Activated naive CD8-positive, alpha-beta T cell treated with anti-CD3 and anti-CD28 coated beads, Interleukin-2, amount 50 U/mL, for 16 hours (primary cell): ENCODE data around the gene JARID2.
"Not testable (repeated sequence)": the region's sequence is repeated elsewhere in the genome, so short reads cannot be mapped to it uniquely, and the experiment has no call there.

ENCODE experiments used
- DNase-seq: peaks from one replicate; pipeline ENCODE4 v3.0.0-alpha.2; 2020; ENCODE audit warnings: low read depth, low spot score

Gene JARID2

GRCh38 chr6:15287670-15288375 lies 42.0 kb downstream of the JARID2 start:
- DNase-seq, result no peak

GRCh38 chr6:15288856-15289255 lies 43.0 kb downstream of the JARID2 start:
- DNase-seq, result no peak

- not testable (repeated sequence) for DNase-seq
Measured at GRCh38 chr6:15289456-15289855, 43.6 kb downstream of the JARID2 start.

- no peak for DNase-seq
Measured at GRCh38 chr6:15290067-15290680, 44.3 kb downstream of the JARID2 start.

- DNase-seq, result no peak
Measured at GRCh38 chr6:15290962-15291704, 45.3 kb downstream of the JARID2 start.

- DNase-seq, result no peak
Measured at GRCh38 chr6:15292721-15293302, 46.9 kb downstream of the JARID2 start.

GRCh38 chr6:15293674-15294073 lies 47.8 kb downstream of the JARID2 start:
- DNase-seq, result no peak

GRCh38 chr6:15294504-15294903 lies 48.6 kb downstream of the JARID2 start:
- no peak for DNase-seq

GRCh38 chr6:15296249-15296648 lies 50.4 kb downstream of the JARID2 start:
- no peak for DNase-seq

- no peak for DNase-seq
Measured at GRCh38 chr6:15296735-15297134, 50.9 kb downstream of the JARID2 start.

GRCh38 chr6:15297167-15297566 lies 51.3 kb downstream of the JARID2 start:
- not testable (repeated sequence) for DNase-seq

GRCh38 chr6:15297895-15298590 lies 52.2 kb downstream of the JARID2 start:
- DNase-seq, result no peak

- no peak for DNase-seq
Measured at GRCh38 chr6:15299430-15300131, 53.7 kb downstream of the JARID2 start.

- DNase-seq, result no peak
Measured at GRCh38 chr6:15301179-15302006, 55.5 kb downstream of the JARID2 start.

- no peak for DNase-seq
Measured at GRCh38 chr6:15303162-15303919, 57.5 kb downstream of the JARID2 start.

GRCh38 chr6:15303920-15304291 lies 58.0 kb downstream of the JARID2 start:
- DNase-seq, result no peak

GRCh38 chr6:15304337-15305042 lies 58.6 kb downstream of the JARID2 start:
- no peak for DNase-seq

- DNase-seq, result no peak
Measured at GRCh38 chr6:15305496-15305895, 59.6 kb downstream of the JARID2 start.

- DNase-seq, result no peak
Measured at GRCh38 chr6:15305909-15306308, 60.0 kb downstream of the JARID2 start.
